Measurements from ENCODE around the gene STPG3. TPM values are rescaled to one million over a fixed set of nuclear protein-coding genes. Genes with fewer than 3 reads are reported as not detected.

The STPG3 gene
- total and polyA plus RNA-seq, 9 of the 15 experiments (the other 6 are each of a cell fraction or from before 2014, with no cell fraction given), result not detected

DNA sequence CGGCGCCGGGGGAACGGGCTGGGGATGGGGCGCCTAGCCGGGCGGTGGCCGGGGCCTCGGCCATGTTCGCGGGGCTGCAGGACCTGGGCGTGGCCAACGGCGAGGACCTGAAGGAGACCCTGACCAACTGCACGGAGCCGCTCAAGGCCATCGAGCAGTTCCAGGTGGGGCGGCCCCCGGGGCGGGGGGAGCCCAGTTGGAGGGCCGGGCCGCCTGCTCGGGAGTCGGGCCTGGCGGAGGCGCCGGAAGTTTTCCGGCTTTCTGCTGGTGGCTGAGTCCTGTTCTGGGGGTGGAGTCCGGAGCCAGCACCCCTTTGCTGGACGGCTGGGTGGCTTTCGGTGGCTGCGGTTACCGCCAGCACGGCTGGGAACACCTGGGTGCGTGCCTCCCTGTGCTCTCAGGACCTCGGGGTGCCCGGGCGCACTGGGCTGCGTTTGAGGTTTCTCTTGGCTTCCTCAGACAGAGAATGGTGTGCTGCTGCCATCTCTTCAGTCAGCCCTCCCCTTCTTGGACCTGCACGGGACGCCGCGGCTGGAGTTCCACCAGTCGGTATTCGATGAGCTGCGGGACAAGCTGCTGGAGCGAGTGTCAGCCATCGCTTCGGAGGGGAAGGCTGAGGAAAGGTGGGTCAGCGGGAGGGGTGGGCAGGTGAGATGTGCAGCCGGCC lies 4.5 kb downstream of the STPG3 start (continued):
- TF ChIP-seq, protein P1, sequence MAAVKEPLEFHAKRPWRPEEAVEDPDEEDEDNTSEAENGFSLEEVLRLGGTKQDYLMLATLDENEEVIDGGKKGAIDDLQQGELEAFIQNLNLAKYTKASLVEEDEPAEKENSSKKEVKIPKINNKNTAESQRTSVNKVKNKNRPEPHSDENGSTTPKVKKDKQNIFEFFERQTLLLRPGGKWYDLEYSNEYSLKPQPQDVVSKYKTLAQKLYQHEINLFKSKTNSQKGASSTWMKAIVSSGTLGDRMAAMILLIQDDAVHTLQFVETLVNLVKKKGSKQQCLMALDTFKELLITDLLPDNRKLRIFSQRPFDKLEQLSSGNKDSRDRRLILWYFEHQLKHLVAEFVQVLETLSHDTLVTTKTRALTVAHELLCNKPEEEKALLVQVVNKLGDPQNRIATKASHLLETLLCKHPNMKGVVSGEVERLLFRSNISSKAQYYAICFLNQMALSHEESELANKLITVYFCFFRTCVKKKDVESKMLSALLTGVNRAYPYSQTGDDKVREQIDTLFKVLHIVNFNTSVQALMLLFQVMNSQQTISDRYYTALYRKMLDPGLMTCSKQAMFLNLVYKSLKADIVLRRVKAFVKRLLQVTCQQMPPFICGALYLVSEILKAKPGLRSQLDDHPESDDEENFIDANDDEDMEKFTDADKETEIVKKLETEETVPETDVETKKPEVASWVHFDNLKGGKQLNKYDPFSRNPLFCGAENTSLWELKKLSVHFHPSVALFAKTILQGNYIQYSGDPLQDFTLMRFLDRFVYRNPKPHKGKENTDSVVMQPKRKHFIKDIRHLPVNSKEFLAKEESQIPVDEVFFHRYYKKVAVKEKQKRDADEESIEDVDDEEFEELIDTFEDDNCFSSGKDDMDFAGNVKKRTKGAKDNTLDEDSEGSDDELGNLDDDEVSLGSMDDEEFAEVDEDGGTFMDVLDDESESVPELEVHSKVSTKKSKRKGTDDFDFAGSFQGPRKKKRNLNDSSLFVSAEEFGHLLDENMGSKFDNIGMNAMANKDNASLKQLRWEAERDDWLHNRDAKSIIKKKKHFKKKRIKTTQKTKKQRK (IDR thresholded peaks at IDR 0.05; ENCODE audit: borderline replicate concordance, low read depth, low read length), result no peak
- TF ChIP-seq, protein P2, sequence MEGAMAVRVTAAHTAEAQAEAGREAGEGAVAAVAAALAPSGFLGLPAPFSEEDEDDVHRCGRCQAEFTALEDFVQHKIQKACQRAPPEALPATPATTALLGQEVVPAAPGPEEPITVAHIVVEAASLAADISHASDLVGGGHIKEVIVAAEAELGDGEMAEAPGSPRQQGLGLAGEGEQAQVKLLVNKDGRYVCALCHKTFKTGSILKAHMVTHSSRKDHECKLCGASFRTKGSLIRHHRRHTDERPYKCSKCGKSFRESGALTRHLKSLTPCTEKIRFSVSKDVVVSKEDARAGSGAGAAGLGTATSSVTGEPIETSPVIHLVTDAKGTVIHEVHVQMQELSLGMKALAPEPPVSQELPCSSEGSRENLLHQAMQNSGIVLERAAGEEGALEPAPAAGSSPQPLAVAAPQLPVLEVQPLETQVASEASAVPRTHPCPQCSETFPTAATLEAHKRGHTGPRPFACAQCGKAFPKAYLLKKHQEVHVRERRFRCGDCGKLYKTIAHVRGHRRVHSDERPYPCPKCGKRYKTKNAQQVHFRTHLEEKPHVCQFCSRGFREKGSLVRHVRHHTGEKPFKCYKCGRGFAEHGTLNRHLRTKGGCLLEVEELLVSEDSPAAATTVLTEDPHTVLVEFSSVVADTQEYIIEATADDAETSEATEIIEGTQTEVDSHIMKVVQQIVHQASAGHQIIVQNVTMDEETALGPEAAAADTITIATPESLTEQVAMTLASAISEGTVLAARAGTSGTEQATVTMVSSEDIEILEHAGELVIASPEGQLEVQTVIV (CRISPR knock-in tag; IDR thresholded peaks at IDR 0.05; ENCODE audit: borderline replicate concordance), result no peak
- TF ChIP-seq MAFG (tag; conservative IDR thresholded peaks at IDR 0.05) (no peak), ZNF76 (CRISPR knock-in tag; IDR thresholded peaks at IDR 0.05; ENCODE audit: borderline replicate concordance) (no peak), SAFB (IDR thresholded peaks at IDR 0.05; ENCODE audit: borderline replicate concordance, low read depth, low read length) (no peak), RBFOX2 (IDR thresholded peaks at IDR 0.05; ENCODE audit: low read depth, low read length) (peak; percentile 19), NONO (IDR thresholded peaks at IDR 0.05; ENCODE audit: low read depth in 2 of 2, low read length in 1 of 2) (peak in 1 of 2 experiments; percentile 50; a peak in 1 of 4 replicates), ZNF551 (CRISPR knock-in tag; IDR thresholded peaks at IDR 0.05) (no peak), RBBP5 (IDR thresholded peaks at IDR 0.05; ENCODE audit: borderline replicate concordance, insufficient read depth, low read length, poor library complexity, severe bottlenecking) (no peak), DNMT1 (IDR thresholded peaks at IDR 0.05) (no peak), ZBTB7A (IDR thresholded peaks at IDR 0.05; ENCODE audit: borderline replicate concordance, control insufficient read depth, low read depth, low read length) (0 out of 2 replicates have a peak, but pooled peaks have one; percentile 2)
- TF ChIP-seq, protein P3, sequence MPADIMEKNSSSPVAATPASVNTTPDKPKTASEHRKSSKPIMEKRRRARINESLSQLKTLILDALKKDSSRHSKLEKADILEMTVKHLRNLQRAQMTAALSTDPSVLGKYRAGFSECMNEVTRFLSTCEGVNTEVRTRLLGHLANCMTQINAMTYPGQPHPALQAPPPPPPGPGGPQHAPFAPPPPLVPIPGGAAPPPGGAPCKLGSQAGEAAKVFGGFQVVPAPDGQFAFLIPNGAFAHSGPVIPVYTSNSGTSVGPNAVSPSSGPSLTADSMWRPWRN (IDR thresholded peaks at IDR 0.05; ENCODE audit: low read depth), result no peak
- TF ChIP-seq, protein P4, sequence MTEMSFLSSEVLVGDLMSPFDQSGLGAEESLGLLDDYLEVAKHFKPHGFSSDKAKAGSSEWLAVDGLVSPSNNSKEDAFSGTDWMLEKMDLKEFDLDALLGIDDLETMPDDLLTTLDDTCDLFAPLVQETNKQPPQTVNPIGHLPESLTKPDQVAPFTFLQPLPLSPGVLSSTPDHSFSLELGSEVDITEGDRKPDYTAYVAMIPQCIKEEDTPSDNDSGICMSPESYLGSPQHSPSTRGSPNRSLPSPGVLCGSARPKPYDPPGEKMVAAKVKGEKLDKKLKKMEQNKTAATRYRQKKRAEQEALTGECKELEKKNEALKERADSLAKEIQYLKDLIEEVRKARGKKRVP (CRISPR knock-in tag; IDR thresholded peaks at IDR 0.05), result no peak
- TF ChIP-seq, protein P5, sequence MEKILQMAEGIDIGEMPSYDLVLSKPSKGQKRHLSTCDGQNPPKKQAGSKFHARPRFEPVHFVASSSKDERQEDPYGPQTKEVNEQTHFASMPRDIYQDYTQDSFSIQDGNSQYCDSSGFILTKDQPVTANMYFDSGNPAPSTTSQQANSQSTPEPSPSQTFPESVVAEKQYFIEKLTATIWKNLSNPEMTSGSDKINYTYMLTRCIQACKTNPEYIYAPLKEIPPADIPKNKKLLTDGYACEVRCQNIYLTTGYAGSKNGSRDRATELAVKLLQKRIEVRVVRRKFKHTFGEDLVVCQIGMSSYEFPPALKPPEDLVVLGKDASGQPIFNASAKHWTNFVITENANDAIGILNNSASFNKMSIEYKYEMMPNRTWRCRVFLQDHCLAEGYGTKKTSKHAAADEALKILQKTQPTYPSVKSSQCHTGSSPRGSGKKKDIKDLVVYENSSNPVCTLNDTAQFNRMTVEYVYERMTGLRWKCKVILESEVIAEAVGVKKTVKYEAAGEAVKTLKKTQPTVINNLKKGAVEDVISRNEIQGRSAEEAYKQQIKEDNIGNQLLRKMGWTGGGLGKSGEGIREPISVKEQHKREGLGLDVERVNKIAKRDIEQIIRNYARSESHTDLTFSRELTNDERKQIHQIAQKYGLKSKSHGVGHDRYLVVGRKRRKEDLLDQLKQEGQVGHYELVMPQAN (IDR thresholded peaks at IDR 0.05; ENCODE audit: borderline replicate concordance), result peak; percentile 45; the same call in 1 of the 2 replicates
- TF ChIP-seq, protein P6, sequence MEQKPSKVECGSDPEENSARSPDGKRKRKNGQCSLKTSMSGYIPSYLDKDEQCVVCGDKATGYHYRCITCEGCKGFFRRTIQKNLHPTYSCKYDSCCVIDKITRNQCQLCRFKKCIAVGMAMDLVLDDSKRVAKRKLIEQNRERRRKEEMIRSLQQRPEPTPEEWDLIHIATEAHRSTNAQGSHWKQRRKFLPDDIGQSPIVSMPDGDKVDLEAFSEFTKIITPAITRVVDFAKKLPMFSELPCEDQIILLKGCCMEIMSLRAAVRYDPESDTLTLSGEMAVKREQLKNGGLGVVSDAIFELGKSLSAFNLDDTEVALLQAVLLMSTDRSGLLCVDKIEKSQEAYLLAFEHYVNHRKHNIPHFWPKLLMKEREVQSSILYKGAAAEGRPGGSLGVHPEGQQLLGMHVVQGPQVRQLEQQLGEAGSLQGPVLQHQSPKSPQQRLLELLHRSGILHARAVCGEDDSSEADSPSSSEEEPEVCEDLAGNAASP (IDR thresholded peaks at IDR 0.05), result no peak
